ENCODE results near the gene NBR1. TPM values are rescaled to one million over a fixed set of nuclear protein-coding genes. Genes with fewer than 3 reads are reported as not detected.

The NBR1 gene
- total and polyA plus RNA-seq, 2 of the 8 experiments (the other 6 are each of a cell fraction or from before 2014, with no cell fraction given): 13.5 to 36.0 TPM

- H2AK5ac ChIP-seq (ENCODE audit: low read depth, low read length): no peak overlapping the region
- no peak overlapping the region for H3K56ac ChIP-seq (replicated peaks; ENCODE audit: insufficient read length, low read depth, low read length)
- no peak overlapping the region for H4K91ac ChIP-seq (replicated peaks; ENCODE audit: insufficient read length, low read length)
- H3K36me3 ChIP-seq (ENCODE audit: control insufficient read depth in 2 of 4, insufficient read depth in 4 of 4, low read length in 3 of 4): no peaks in the 10 kb centered on the region
- no peak overlapping the region for H3K23ac ChIP-seq (ENCODE audit: insufficient read length)
- H2BK15ac ChIP-seq (ENCODE audit: low read length): no peak overlapping the region
- H2BK12ac ChIP-seq (ENCODE audit: low read depth, low read length): no peak overlapping the region
- no peak for TF ChIP-seq SRF (IDR thresholded peaks at IDR 0.05; ENCODE audit: low read depth, low read length)
- ChIA-PET POLR2A (ENCODE audit: partially characterized antibody) (interaction anchor here (0.6 to 2.0 kb wide), 5 partner anchors 11 to 228 kb away, joined by 3 to 9 read pairs (median 7); partner anchors contain the start of gene TMEM106A), CTCF (ENCODE audit: partially characterized antibody) (interaction anchor here (0.6 to 1.2 kb wide), 5 partner anchors 10 to 1283 kb away, joined by 3 to 4 read pairs (median 3); no protein-coding TSS in a partner anchor)
- H3K79me1 ChIP-seq (ENCODE audit: low read depth, low read length): no peaks in the 10 kb centered on the region
- FAIRE-seq (no peak), DNase-seq (ENCODE audit: low read depth in 1 of 2, low spot score in 2 of 2) (peak in 1 of 2 experiments; percentile 11)
- H2BK5ac ChIP-seq (ENCODE audit: low read depth, low read length): no peak overlapping the region
- H2BK20ac ChIP-seq (ENCODE audit: low read length): no peak overlapping the region
- H3K4ac ChIP-seq (replicated peaks; ENCODE audit: insufficient read length, low read depth, low read length): no peak overlapping the region
- H3K9me3 ChIP-seq (ENCODE audit: insufficient read depth in 2 of 2, low read depth in 1 of 2, low read length in 1 of 2): no peaks in the 10 kb centered on the region
- 91% methylated on average over 7 of the region's 7 CpGs; no CpG with 5 or more reads in 1 of the 2 experiments for whole genome bisulfite sequencing, 2 experiments (ENCODE audit: extremely low coverage in 1 of 2, insufficient coverage in 1 of 2, insufficient read length in 1 of 2, insufficient replicate concordance in 2 of 2, low coverage in 1 of 2, low lambda C conversion rate in 2 of 2, missing lambda C conversion rate in 1 of 2)
- no peak overlapping the region for H4K5ac ChIP-seq (ENCODE audit: insufficient read length, low read depth, low read length)
- H3K4me3 ChIP-seq (ENCODE audit: extremely low read depth in 1 of 4, insufficient read depth in 2 of 4, low read depth in 3 of 4, low read length in 4 of 4): no peak overlapping the region
- no peak overlapping the region for H3K4me2 ChIP-seq (ENCODE audit: insufficient read depth in 1 of 2, low read depth in 2 of 2, low read length in 2 of 2)
- H3K23me2 ChIP-seq (ENCODE audit: low read depth, low read length): no peaks in the 10 kb centered on the region; the same call in 1 of the 2 replicates
- H2BK120ac ChIP-seq (replicated peaks; ENCODE audit: low read depth, low read length): no peak overlapping the region
- H4K20me1 ChIP-seq (replicated peaks in 1 of 2; ENCODE audit: control insufficient read depth in 1 of 2, insufficient read depth in 2 of 2, low read length in 2 of 2): no peaks in the 10 kb centered on the region
- H2AFZ ChIP-seq (ENCODE audit: low read length): no peak overlapping the region
- no peak overlapping the region for H3K9ac ChIP-seq (replicated peaks in 1 of 4; ENCODE audit: extremely low read depth in 1 of 4, low read depth in 3 of 4, low read length in 3 of 4)
- H3K4me1 ChIP-seq (replicated peaks in 1 of 4; ENCODE audit: control insufficient read depth in 3 of 4, insufficient read depth in 4 of 4, low read length in 3 of 4): no peaks in the 10 kb centered on the region
- H3K27ac ChIP-seq (ENCODE audit: low read depth, low read length): no peak overlapping the region
- H3K18ac ChIP-seq (ENCODE audit: extremely low read depth, low read length): no peak overlapping the region
- H3K14ac ChIP-seq (ENCODE audit: insufficient read length): no peak overlapping the region
- H4K8ac ChIP-seq (ENCODE audit: extremely low read depth, insufficient read depth, low read length): no peak overlapping the region
- H3K27me3 ChIP-seq (replicated peaks in 1 of 4; ENCODE audit: control insufficient read depth in 3 of 4, extremely low read depth in 1 of 4, insufficient read depth in 3 of 4, low read length in 3 of 4): no peaks in the 10 kb centered on the region
- no peaks in the 10 kb centered on the region for H3K79me2 ChIP-seq (ENCODE audit: control insufficient read depth in 1 of 2, insufficient read depth in 2 of 2, low read length in 2 of 2)
Measured at GRCh38 chr17:43226393-43226792, 55.4 kb downstream of the NBR1 start.
